ENCODE data around the gene PFKM.

DNA sequence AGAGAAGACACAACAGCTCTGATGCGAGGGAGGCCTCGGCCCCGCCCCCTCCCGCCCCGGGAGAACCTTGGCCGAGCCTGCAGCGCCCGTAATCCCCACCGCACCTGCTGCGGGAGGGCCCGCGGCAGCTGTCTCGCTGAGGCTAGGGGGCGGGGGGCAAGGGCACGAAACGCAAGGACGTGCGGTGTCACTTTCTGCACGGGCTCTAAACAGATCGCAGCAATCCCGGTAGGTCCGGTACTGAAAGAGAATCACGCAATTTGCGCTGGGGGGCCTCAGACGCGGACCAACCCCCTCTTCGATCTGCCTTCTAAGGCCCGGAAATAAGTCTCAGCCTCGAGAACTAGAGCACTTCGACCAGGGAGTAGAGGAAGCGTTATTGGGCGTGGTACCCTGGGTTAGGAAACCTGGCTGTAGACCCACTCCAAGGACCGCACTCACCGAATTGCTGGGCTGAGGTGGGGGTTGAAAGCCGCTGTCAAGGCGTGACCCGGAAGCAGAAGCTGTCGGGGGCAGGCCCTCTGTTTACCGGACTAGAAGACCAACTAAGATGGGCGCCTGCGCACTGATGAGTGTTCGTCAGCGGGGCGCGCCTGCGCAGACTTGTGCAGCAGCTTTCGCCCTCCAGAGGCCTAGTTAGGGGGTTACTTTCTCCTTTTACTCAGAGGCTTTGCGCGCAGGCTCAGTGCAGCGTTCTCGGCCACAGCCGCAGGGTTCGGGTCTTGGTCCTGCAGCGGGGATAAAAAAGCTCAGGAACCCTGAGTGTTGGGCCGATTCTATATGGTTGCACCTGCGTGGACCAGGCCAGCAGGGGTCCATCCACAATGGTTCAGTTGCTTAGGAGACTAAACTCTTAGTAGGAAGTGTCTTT, 38.1 kb downstream of the PFKM start, which contains the start of gene ASB8:
- TF ChIP-seq, protein P1, sequence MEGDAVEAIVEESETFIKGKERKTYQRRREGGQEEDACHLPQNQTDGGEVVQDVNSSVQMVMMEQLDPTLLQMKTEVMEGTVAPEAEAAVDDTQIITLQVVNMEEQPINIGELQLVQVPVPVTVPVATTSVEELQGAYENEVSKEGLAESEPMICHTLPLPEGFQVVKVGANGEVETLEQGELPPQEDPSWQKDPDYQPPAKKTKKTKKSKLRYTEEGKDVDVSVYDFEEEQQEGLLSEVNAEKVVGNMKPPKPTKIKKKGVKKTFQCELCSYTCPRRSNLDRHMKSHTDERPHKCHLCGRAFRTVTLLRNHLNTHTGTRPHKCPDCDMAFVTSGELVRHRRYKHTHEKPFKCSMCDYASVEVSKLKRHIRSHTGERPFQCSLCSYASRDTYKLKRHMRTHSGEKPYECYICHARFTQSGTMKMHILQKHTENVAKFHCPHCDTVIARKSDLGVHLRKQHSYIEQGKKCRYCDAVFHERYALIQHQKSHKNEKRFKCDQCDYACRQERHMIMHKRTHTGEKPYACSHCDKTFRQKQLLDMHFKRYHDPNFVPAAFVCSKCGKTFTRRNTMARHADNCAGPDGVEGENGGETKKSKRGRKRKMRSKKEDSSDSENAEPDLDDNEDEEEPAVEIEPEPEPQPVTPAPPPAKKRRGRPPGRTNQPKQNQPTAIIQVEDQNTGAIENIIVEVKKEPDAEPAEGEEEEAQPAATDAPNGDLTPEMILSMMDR (IDR thresholded peaks at IDR 0.05; ENCODE audit: low read depth, low read length, poor library complexity, severe bottlenecking), result peak; percentile 53
- TF ChIP-seq EZH2phosphoT487 (IDR thresholded peaks at IDR 0.05; ENCODE audit: borderline replicate concordance, low read length), result no peak

All from DOHH2 (cell line).